Mesenteric fat pad (tissue), 1 donor: ENCODE measurements around the gene SULT1A1. TPM values are rescaled to one million over a fixed set of nuclear protein-coding genes. Genes with fewer than 3 reads are reported as not detected.
"Not testable (repeated sequence)": the region's sequence is repeated elsewhere in the genome, so short reads cannot be mapped to it uniquely, and the experiment has no call there.

Experiments used
- DNase-seq: peaks from one replicate; pipeline ENCODE4 v3.0.0-alpha.2; 2020; ENCODE audit warnings: low spot score
- total RNA-seq: library from RNA; stranded (reverse); fragmentation: NEBNext Ultra II Directional; extraction: Animal tissue kit (Norgen Biotek cat#: 25700); gene quantifications from one replicate; pipeline ENCODE4 v1.2.1, GENCODE V29; 2021
- donor health status: DM: yes; HTN: yes; CAD: no.

The SULT1A1 gene
- total RNA-seq, 1 donor from 2014 or later = 36.2 TPM

DNA sequence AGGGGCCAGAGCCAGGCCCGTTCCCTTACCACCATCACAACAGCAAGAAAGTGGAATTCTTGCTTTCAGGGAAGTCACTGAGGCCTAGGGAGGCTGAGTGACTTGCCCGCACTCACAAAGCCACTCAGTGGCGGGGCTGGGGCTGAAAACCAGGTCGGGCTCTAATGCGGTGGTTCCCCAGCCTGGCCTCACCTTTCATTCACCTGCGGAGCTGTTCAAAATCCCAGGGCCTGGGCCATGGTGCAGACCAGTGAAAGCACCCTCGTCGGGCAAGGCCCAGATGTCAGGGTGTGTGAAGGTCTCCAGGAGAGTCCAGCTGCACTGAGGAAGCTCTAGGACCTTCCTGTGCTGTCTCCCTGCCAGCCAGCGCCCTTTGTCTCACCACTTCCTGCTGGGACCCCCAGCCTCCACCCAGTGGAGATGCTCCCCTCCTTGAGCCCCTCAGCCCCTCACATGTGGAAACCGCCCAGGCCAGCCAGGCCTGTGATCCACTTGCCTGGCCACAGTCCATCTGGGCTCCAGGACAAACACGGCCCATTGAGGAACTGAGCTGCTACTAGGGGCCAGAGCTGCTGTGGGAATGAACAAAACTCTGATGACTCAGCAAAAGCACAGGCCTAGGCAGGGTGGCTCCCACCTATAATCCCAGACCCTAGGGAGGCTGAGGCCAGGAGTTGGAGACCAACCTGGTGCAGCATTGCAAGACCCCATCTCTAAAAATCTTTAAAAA is 812 bp downstream of the SULT1A1 start:
- peak; percentile 87 for DNase-seq

DNA sequence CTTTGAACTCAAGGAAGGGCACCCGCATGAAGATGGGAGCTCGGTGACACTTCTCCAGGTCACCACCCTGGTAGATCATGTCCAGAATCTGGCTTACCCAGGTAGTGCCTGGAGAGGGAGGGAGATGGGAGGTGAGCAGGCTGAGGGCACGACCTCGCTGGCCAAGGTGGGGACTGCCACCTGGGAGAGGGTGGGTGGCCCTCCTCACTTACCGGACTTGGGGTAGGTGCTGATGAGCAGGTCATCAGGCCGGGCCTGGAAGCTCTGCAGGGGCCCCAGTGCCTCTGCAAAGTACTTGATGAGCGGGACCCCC is 1.4 kb downstream of the SULT1A1 start:
- peak; percentile 35 for DNase-seq

DNA sequence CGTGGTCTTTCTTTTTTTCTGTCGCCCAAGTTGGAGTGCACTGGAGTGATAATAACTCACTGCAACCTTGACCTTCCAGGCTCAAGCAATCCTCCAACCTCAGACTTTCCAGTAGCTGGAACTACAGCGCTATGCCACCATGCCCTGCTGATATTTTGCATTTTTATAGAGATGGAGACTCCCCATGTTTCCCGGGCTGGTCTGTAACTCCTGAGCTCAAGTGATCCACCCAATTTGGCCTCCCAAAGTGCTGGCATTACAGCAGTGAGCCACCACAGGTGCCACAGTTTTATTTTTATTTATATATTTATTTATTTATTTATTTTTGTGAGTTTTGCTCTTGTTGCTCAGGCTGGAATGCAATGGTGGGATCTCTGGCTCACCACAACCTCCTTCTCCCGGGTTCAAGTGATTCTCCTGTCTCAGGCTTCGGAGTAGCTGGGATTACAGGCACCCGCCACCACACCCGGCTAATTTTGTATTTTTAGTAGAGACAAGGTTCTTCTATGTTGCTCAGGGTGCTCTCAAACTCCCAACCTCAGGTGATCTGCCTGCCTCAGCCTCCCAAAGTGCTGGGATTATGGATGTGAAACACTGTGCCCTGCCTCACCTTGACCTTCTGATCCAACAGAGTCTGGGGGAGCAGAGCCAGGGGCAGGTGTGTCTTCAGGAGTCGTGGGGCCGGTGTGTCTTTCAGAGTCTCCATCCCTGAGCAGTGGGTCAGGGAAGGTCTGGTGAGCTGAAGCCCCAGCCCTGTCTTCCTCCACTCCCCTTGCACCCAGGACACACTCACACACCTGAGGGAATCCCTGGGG is 2.0 kb downstream of the SULT1A1 start:
- not testable (repeated sequence) for DNase-seq

DNA sequence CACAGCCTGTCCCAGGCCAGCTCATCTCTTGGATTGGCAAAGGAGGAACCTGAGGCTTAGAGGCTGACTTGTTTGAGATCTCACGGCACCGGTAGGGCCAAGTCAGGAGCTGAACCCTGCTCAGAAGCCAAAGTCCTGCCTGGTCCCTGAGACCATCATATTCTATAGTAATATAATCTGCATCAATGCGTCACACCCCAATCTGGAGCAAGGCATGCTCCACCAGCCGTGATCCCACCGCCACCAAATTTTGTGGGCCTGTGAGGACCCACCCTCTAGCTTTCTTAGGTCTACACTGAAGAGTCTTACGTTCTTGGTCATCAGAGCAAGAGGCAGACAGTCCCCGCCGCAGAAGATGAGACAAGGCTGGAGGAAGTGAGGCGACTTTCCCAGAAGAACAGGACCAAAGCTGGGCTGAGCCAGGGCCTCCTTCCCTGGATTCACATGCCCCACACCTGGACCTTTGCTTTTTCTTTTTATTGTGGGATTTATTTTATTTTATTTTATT is 2.7 kb downstream of the SULT1A1 start:
- no peak for DNase-seq

DNA sequence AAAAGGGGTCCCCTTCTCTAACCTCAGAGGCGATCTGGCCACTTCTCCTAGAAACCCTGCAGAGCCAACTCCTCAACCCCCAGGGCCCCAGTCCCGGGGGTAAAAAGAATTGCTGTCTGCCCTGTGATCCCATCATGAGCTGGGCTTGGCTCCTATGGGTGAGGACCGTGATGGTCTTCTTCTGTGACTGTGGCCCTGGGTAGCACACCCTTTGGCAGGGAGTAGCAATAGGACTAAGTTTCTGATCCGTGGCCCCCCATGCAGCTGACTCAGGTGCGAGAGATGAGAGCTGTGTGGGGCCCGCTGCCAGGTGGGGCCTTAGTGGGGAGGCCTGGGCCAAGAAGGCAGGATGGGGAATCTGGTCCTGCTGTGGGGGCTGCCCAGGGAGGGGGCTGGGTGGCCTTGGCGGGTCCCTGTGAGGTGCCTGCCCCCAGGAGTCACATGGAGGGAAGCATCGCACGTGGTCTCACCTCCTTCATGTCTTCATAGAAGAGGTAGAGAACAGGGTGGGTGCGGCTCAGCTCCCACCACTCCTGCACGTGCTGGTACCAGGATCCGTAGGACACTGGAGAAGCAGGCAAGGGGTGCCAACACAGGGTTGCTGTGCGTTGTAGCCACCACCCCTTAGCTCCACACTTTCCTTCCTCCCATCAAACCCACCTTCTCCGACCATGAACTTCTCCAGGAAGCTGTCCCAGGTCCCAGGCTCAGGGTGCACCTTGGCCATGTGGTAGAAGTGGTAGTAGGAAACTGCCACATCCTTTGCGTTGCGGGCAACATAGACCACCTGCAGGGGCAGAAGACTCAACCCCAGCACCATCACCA is 3.3 kb downstream of the SULT1A1 start:
- no peak for DNase-seq

GRCh38 chr16:28604186-28604565 is 5.7 kb downstream of the SULT1A1 start:
- DNase-seq = no peak

GRCh38 chr16:28603381-28604185 is 6.3 kb downstream of the SULT1A1 start:
- no peak for DNase-seq

DNA sequence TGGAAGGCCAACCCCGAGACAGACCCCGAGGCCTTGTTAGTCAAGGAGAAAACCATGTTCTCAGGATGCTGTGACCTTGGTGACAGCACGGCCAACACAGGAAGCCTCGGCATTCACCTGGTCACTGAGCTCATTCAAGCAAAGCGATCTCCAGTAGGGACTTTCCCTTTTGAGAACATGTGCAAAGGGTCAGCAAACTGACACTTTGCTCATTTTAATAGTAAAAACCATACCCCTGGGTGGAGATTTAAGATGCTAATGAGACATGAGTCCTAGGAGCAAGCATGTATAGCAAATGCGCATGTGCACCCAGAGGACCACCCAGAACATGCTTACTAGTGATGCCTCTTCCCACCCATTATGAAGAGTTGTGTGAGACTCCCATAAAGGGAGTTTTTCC is 7.3 kb downstream of the SULT1A1 start:
- no peak for DNase-seq

DNA sequence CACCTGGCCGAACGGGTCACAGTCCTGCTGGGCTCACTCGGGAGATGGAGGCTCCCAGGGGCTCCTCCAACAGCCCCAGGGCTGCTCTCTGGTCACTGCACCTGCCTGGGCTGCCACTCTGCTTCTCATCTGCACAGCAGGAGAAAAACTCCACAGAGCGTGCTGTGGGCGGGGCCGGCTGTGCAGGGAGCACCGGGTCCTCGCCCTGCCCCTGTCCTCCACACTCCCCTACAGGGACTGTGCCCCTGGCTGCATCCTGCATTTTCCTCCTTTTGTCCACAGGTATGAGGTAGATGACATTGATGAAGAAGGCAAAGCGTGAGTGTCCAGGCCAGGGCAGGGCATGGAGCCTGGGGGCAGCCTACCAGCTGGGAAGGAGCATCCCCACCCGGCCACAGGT is 7.8 kb downstream of the SULT1A1 start:
- not testable (repeated sequence) for DNase-seq

DNA sequence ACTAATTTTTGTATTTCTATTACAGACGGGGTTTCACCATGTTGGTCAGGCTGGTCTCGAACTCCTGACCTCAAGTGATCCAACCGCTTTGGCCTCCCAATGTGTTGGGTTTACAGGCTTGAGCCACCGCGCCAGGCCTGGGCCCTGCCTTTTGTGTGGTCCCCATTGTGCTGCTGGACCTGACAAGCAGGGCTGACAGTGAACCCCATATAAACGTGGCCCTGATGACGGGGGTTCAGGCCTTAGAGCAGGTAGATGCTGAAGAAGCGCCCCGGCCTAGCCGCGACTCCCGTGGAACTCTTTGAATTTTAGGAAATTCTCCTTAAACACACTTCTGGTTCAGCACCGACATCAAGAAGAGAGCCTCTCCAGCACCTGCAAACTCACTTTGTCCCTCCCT is 8.3 kb downstream of the SULT1A1 start:
- not testable (repeated sequence) for DNase-seq

DNA sequence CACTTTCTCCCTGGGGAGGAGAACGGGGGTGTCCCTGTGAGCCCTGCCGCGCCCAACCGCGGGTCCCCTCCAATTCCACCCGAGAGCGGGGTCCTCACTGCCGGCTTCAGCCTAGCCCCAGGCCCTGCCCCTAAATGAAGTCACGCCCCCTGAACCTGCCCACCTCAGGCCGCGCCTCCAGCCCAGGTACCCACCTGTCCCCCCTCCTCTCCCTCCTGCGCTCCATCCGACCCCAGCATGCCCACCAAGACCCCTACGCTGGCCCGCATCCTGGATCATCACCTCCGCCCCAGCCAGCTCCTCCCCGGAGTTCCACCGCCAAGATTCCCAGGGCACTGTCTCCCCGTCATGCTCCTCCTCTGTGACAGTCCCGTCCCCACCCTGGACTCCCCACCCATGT is 8.9 kb downstream of the SULT1A1 start:
- DNase-seq = not testable (repeated sequence)

GRCh38 chr16:28599377-28600285 is 10.2 kb downstream of the SULT1A1 start:
- not testable (repeated sequence) for DNase-seq

GRCh38 chr16:28597692-28598261 is 12.1 kb downstream of the SULT1A1 start:
- no peak for DNase-seq

DNA sequence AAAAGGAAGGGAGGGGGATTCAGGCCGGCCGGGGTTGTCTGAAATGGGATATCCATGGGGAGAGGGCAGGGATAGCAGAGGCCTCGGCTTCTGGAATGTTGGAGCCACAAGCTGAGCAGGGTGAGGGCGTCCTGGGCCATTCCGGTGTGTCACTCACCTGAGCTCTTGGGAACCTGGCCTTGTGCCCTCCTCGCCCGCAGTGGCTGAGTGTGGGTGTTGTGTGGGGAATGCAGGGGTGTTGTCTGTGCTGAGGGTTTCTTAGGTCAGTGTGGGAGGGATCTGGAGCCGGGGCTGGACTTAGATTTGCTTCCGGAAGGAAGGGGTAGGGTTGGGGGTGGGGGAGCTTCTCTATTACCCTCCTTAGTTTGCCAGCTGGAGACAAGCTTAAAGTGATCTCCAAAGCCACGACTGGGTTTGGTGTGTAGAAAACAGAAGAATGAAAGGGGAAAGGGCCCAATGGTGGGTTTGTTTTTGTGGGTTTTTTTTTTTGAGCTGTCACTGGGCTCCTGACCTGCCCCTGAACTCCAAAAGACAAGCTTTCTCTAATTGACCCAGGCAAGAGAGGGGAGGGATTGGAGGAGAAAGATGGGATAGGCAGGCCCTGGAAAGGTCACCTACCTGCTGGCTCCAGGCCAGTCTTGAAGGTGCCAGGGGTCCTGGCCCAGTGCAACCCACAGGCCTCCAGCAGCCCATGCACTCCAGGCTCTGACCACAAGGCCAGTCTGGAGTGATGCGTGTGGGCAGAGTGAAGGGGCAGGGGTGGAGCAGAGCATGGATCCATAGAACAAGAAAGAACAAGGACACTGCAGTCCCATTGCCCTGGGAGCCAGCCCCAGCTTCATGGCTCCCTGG is 12.8 kb downstream of the SULT1A1 start, which contains the start of gene SULT1A2:
TSS of gene SULT1A2 (minus strand) at position 211 of the 852 bp plus-strand sequence. CDS start 1,120 bp downstream, outside the sequence.
- no peak for DNase-seq

- no peak for DNase-seq
Observed at GRCh38 chr16:28596115-28596630, 13.7 kb downstream of the SULT1A1 start.

DNA sequence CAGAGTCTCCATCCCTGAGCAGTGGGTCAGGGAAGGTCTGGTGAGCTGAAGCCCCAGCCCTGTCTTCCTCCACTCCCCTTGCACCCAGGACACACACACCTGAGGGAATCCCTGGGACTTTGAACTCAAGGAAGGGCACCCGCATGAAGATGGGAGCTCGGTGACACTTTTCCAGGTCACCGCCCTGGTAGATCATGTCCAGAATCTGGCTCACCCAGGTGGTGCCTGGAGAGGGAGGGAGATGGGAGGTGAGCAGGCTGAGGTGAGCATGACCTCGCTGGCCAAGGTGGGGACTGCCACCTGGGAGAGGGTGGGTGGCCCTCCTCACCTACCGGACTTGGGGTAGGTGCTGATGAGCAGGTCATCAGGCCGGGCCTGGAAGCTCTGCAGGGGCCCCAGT is 14.4 kb downstream of the SULT1A1 start:
- not testable (repeated sequence) for DNase-seq

- DNase-seq = no peak
Observed at GRCh38 chr16:28592979-28593553, 16.8 kb downstream of the SULT1A1 start.

GRCh38 chr16:28592511-28592910 is 17.3 kb downstream of the SULT1A1 start:
- DNase-seq = no peak
